Caco-2 (cell line): Measurements from ENCODE around the gene PDPN. TPM values are rescaled to one million over a fixed set of nuclear protein-coding genes. Genes with fewer than 3 reads are reported as not detected.

Experiments used
- BruUV-seq: library from RNA; stranded (reverse); fragments of 400-500 nt; replicated peaks from 2 replicates; lab custom pipeline; 2021; lab: Mats Ljungman, UMichigan
- CTCF ChIA-PET: fragments of 300-600 bp; sonication (Branson Sonifier 250); formaldehyde crosslinking; loops from one replicate; lab custom pipeline; 2022; ENCODE audit warnings: antibody characterized with exemption; lab: Charles Lee
- POLR2A ChIA-PET: fragments of 300-600 bp; sonication (Branson Sonifier 250); formaldehyde crosslinking; loops from one replicate; lab custom pipeline; 2022; ENCODE audit warnings: antibody characterized with exemption; lab: Charles Lee
- DNase-seq, 2 experiments: peaks; one replicate each; pipeline versions ENCODE4 v3.0.0 to v3.0.0-alpha.2; 2020 to 2022
- H3K27me3 ChIP-seq: replicated peaks from 2 replicates; pipeline ENCODE4 v1.6.0; 2011; ENCODE audit warnings: low read length; ENCODE audit not compliant: control insufficient read depth, insufficient read depth
- H3K36me3 ChIP-seq: 2 replicates; pipeline ENCODE4 v1.5.1; 2011; ENCODE audit warnings: low read length; ENCODE audit not compliant: control insufficient read depth, insufficient read depth
- H3K4me1 ChIP-seq: fragments of 250-450 bp; sonication (Bioruptor Pico); 2 replicates; pipeline ENCODE4 v1.5.1; 2020; ENCODE audit warnings: mild to moderate bottlenecking
- H3K4me3 ChIP-seq: 2 replicates; pipeline ENCODE4 v1.5.1; 2011; ENCODE audit warnings: low read depth, mild to moderate bottlenecking, control low read depth, low read length
- H3K9me3 ChIP-seq: fragments of 250-450 bp; sonication (Bioruptor Pico); 2 replicates; pipeline ENCODE4 v1.5.1; 2020; ENCODE audit warnings: mild to moderate bottlenecking, moderate library complexity
- H3K27ac Mint-ChIP-seq: one replicate; pipeline ENCODE4 v1.8.0; 2022; ENCODE audit warnings: mixed read lengths; ENCODE audit not compliant: unreplicated experiment
- H3K27me3 Mint-ChIP-seq: one replicate; pipeline ENCODE4 v1.8.0; 2022; ENCODE audit warnings: mixed read lengths; ENCODE audit not compliant: insufficient read depth, unreplicated experiment
- H3K36me3 Mint-ChIP-seq: one replicate; pipeline ENCODE4 v1.8.0; 2022; ENCODE audit warnings: mild to moderate bottlenecking, mixed read lengths; ENCODE audit not compliant: insufficient read depth, unreplicated experiment
- H3K4me1 Mint-ChIP-seq: one replicate; pipeline ENCODE4 v1.8.0; 2022; ENCODE audit warnings: low read depth, mixed read lengths; ENCODE audit not compliant: unreplicated experiment
- H3K4me3 Mint-ChIP-seq: one replicate; pipeline ENCODE4 v1.8.0; 2022; ENCODE audit warnings: mild to moderate bottlenecking, moderate library complexity, mixed read lengths; ENCODE audit not compliant: unreplicated experiment
- H3K9me3 Mint-ChIP-seq: one replicate; pipeline ENCODE4 v1.8.0; 2022; ENCODE audit warnings: mixed read lengths; ENCODE audit not compliant: unreplicated experiment
- CTCF ChIP-seq, 2 experiments: fragments of 200-600 bp in 1 of 2; IDR thresholded peaks; 1 replicate in 1 of 2; 2 replicates in 1 of 2; pipeline versions ENCODE4 v1.5.1 to v1.8.0; 2011 to 2022; ENCODE audit warnings: antibody characterized with exemption in 1 of 2, control low read depth in 1 of 2, inconsistent platforms in 1 of 2, low read depth in 1 of 2, low read length in 1 of 2, mild to moderate bottlenecking in 1 of 2, moderate library complexity in 1 of 2; ENCODE audit not compliant: insufficient read depth in 1 of 2, severe bottlenecking in 1 of 2, unreplicated experiment in 1 of 2
- intact Hi-C: fragments of 100-400 bp; cut with micrococcal nuclease; formaldehyde crosslinking; loops from one replicate; pipeline ENCODE4 v1.10.0; 2022; ENCODE audit not compliant: unreplicated experiment
- total RNA-seq: library from RNA; stranded (reverse); gene quantifications from 2 replicates; pipeline ENCODE4 v1.2.3, GENCODE V29; 2022

Gene PDPN
- total RNA-seq, 1 experiment from 2014 or later = not detected

- H3K4me1 Mint-ChIP-seq = no peaks in the 10 kb centered on the region
- POLR2A ChIA-PET = no interaction called here
- H3K9me3 Mint-ChIP-seq = no peaks in the 10 kb centered on the region
- peaks cover 2% of the 10 kb centered on the region for H3K27me3 Mint-ChIP-seq
- DNase-seq = no peak
- no peaks in the 10 kb centered on the region for H3K9me3 ChIP-seq
- H3K27ac Mint-ChIP-seq = no peak overlapping the region
- H3K36me3 ChIP-seq = no peaks in the 10 kb centered on the region
- intact Hi-C loops = no loop called here
- TF ChIP-seq CTCF (IDR thresholded peaks at IDR 0.05; ENCODE audit: insufficient read depth in 1 of 2, low read depth in 1 of 2, low read length in 1 of 2, severe bottlenecking in 1 of 2, unreplicated experiment in 1 of 2) = no peak
- no TSS peak for BruUV-seq
- H3K27me3 ChIP-seq = no peaks in the 10 kb centered on the region
- no peaks in the 10 kb centered on the region for H3K36me3 Mint-ChIP-seq
- no peaks in the 10 kb centered on the region for H3K4me1 ChIP-seq
- CTCF ChIA-PET = no interaction called here
- no peak overlapping the region for H3K4me3 Mint-ChIP-seq
- H3K4me3 ChIP-seq = no peak overlapping the region
Observed at GRCh38 chr1:13616234-13616633, 32.6 kb downstream of the PDPN start.

GRCh38 chr1:13617108-13617507, 33.5 kb downstream of the PDPN start:
- no peaks in the 10 kb centered on the region for H3K27me3 ChIP-seq
- Mint-ChIP-seq H3K27me3 (peaks cover 2% of the 10 kb centered on the region), H3K9me3 (no peaks in the 10 kb centered on the region), H3K4me1 (no peaks in the 10 kb centered on the region), H3K36me3 (no peaks in the 10 kb centered on the region), H3K27ac (no peak overlapping the region), H3K4me3 (no peak overlapping the region)
- H3K36me3 ChIP-seq = no peaks in the 10 kb centered on the region
- POLR2A ChIA-PET = no interaction called here
- no peaks in the 10 kb centered on the region for H3K4me1 ChIP-seq
- BruUV-seq = no TSS peak
- no peak overlapping the region for H3K4me3 ChIP-seq
- no peak for TF ChIP-seq CTCF (IDR thresholded peaks at IDR 0.05; ENCODE audit: insufficient read depth in 1 of 2, low read depth in 1 of 2, low read length in 1 of 2, severe bottlenecking in 1 of 2, unreplicated experiment in 1 of 2)
- intact Hi-C loops = no loop called here
- no peak for DNase-seq
- CTCF ChIA-PET = no interaction called here
- no peaks in the 10 kb centered on the region for H3K9me3 ChIP-seq

- H3K4me3 ChIP-seq = no peak overlapping the region
- H3K4me1 ChIP-seq = no peaks in the 10 kb centered on the region
- Mint-ChIP-seq H3K4me3 (no peak overlapping the region), H3K27me3 (peaks cover 2% of the 10 kb centered on the region), H3K9me3 (no peaks in the 10 kb centered on the region), H3K36me3 (no peaks in the 10 kb centered on the region), H3K4me1 (no peaks in the 10 kb centered on the region), H3K27ac (no peak overlapping the region)
- BruUV-seq = no TSS peak
- TF ChIP-seq CTCF (IDR thresholded peaks at IDR 0.05; ENCODE audit: insufficient read depth in 1 of 2, low read depth in 1 of 2, low read length in 1 of 2, severe bottlenecking in 1 of 2, unreplicated experiment in 1 of 2) = no peak
- no peak for DNase-seq
- POLR2A ChIA-PET = no interaction called here
- CTCF ChIA-PET = no interaction called here
- H3K27me3 ChIP-seq = no peaks in the 10 kb centered on the region
- no peaks in the 10 kb centered on the region for H3K36me3 ChIP-seq
- H3K9me3 ChIP-seq = no peaks in the 10 kb centered on the region
- intact Hi-C loops = no loop called here
Observed at GRCh38 chr1:13617773-13618172, 34.1 kb downstream of the PDPN start.
